ENCODE data around the gene ASB18.
A peak's percentile ranks its signal among the peaks of the same experiment; 100 is the strongest.

The ASB18 gene

GRCh38 chr2:236241181-236242056, 22.8 kb downstream of the ASB18 start:
- DNase-seq (ENCODE audit: low spot score): no peak

DNA sequence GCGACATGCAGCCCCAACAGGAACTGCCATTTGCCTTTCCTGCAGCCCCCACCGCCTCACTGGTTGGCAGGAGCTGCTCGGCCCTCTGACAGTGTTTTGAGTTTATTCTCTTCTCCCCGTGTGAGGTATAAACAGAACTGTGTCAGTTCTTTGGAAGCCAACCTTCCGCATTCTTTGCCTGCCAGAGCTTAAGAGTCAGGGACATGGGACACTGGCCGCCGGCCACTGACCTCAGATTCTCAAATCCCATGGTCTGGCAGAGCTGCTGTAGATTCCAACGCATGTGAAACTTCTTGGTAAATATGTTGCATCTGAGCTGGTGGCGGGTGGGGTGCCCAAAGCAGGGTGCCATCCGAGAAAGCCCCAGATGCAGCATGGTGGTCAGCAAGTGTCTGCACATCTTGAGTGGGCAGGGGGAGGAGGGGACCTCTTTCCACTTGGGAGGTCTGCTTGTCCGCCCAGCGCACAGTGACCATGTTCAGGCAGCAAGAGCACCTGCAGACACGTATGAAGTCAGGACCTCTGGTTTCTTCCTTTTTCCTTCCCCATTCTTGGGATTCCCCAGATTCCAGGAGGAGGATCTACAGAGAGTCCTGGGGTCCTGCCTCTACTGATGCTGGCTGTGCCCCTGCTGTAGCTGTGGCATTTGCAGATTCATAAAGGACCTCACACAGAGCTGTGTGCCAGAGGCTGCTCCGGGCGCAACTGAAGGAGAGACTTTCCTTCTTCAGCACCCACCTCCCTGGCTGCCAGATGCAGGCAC, 23.8 kb downstream of the ASB18 start:
- DNase-seq (ENCODE audit: low spot score): no peak

GRCh38 chr2:236239276-236240065, 24.7 kb downstream of the ASB18 start:
- no peak for DNase-seq (ENCODE audit: low spot score)

DNA sequence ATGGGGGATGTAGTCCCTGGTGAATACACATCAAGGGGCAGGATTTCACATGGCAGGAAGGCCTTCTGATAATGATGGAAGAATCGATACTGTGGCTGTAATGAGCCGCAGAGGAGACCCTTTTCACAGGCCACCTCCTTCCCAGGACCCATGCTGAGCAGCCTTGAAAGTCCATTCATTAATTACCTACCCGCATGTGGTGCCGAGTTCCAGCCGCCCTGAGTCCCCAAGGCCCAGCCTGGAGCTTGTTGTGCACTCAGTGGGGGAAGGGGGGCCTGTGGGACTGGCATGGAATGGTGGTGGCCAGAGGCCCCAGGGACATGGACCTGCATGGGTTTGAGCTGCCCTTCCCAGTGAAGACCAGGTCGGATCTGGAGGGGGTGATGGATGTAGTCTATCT, 25.5 kb downstream of the ASB18 start:
- DNase-seq (ENCODE audit: low spot score): no peak

GRCh38 chr2:236237468-236238190, 26.6 kb downstream of the ASB18 start:
- peak; percentile 41 for DNase-seq (ENCODE audit: low spot score)

- peak; percentile 52 for DNase-seq (ENCODE audit: low spot score)
Observed at GRCh38 chr2:236236559-236237452, 27.4 kb downstream of the ASB18 start.

DNA sequence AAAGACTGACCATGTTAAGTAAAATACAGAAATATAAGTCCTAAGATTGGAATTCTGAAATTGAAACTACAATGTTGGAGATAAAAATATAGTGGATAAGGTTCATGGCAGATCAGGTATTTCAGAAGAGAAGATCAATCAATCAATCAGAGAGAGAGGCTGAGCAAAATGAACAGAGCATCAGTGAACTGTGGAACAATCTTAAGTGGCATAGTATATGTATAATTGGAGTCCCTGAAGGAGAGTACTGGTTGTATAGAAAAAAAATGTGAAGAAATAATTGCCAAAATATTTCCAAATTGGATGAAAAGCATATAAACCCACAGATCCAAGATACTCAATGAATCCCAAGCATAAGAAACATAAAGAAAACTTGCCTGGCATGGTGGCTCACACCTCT, 35.0 kb downstream of the ASB18 start:
- no peak for DNase-seq (ENCODE audit: low spot score)

GRCh38 chr2:236223675-236224074, 40.5 kb downstream of the ASB18 start:
- DNase-seq (ENCODE audit: low spot score): no peak

DNA sequence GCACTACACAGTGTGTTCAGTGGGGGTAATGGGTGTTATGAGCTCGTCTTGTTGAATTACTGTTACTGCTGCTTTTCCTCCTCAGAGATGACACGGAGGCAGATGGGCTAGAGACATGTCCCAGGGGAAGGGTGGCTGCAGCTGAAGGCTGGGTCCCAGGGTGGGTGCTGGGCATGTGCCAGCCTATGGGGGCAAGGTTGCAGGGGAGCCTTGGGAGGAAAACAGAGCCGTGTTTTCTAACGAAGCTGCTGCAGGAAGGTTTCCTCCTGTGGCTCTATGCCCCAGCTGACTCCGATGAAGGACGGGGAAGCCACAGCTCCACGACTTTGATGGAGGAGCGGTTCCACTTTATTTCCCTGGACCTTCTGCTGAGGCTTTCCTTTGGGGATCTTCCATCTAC, 42.4 kb downstream of the ASB18 start:
- DNase-seq (ENCODE audit: low spot score): no peak

- DNase-seq (ENCODE audit: low spot score): no peak
Observed at GRCh38 chr2:236219411-236219810, 44.8 kb downstream of the ASB18 start.

DNA sequence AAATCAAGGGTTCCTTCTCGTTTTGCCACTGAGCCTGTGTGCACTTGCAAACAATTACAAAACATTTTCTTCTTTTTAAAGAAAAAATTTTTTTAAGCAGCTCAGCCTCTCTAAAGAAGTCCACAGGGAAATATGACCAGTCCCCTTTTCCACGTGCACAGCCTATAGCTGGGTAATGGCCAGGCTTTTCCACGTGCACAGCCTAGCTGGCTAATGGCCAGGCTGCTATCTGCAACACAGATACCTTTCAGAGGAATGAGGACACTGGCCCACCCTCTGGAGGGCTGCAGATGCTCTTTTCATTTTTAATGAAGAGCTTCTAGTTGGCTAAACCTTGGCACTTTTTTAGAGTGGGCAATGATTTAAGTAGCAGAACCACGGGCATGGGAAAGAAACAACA, 46.3 kb downstream of the ASB18 start:
- DNase-seq (ENCODE audit: low spot score): no peak

GRCh38 chr2:236216711-236217110, 47.5 kb downstream of the ASB18 start:
- no peak for DNase-seq (ENCODE audit: low spot score)

GRCh38 chr2:236215761-236216333, 48.4 kb downstream of the ASB18 start:
- DNase-seq (ENCODE audit: low spot score): no peak

DNA sequence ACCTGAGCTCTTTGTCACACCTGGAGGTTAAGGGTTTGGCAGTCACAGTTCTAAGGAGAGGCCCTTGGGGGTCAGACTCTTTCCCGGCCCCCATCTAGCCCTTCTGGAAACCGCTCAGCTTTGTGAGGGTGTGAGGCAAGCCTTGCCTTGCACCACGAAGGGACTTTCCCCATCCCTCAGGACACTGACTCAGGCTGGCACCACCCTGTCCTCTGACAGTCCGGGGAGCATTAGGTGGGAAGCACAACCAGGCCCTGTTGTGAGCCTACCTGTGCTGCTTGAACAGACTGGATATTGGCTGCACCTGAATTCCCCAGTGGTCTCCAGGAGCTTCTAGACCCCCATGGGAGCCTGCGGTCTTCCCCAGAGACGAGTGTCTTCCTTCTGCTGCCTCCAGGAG, 49.0 kb downstream of the ASB18 start:
- DNase-seq (ENCODE audit: low spot score): no peak

- DNase-seq (ENCODE audit: low spot score): no peak
Observed at GRCh38 chr2:236214376-236214995, 49.7 kb downstream of the ASB18 start.

GRCh38 chr2:236211296-236211695, 52.9 kb downstream of the ASB18 start:
- no peak for DNase-seq (ENCODE audit: low spot score)

DNA sequence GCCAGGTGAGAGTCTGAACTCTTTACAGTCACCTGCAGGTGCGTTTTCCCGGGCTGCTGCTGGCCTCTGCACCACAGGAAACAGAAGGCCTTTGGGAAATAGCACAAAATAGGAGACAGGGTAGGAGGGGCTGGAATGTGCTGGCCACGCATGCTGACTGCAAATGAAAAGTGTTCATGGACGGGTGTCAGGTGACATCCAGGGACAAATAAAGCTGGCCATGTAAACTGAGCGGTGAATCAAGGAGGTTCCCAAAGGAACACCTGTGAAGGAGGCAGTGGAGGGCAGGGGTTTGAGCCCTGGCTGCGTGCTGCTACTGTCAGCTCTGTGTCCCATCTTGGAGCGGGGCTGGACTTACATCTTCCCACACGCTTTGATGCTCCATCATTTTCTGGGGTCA, 53.7 kb downstream of the ASB18 start:
- no peak for DNase-seq (ENCODE audit: low spot score)

DNA sequence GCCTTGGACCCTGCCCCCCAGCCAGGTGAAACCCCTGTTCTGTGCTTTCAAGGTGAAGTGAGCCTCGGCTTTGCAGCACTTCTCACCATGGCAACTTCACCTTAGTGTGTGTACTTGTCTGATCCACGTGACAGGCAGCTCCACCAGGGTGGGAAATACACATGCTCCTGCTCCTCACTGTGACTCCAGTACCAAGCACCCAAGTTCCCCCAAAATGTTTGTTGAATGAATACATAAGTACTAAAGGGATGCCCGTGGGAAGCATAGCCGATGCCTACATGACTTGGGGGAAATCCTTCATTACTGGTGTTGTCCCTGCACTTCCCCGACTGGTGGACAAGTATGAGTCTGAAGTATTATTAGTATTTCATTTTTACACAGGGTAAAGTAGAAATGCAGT, 54.2 kb downstream of the ASB18 start:
- no peak for DNase-seq (ENCODE audit: low spot score)

GRCh38 chr2:236209535-236209934, 54.7 kb downstream of the ASB18 start:
- no peak for DNase-seq (ENCODE audit: low spot score)

Measured in D341Med (cell line).